Esophagus mucosa (tissue), 1 donor: ENCODE data around the gene SIL1. TPM values are rescaled to one million over a fixed set of nuclear protein-coding genes. Genes with fewer than 3 reads are reported as not detected.
"Not testable (repeated sequence)": the region's sequence is repeated elsewhere in the genome, so short reads cannot be mapped to it uniquely, and the experiment has no call there.

ENCODE experiments used
- ATAC-seq: fragments of 200-7000 bp; cut with Tn5 transposase; one replicate; pipeline ENCODE4 v1.9.1; 2020
- total RNA-seq: library from RNA; stranded (reverse); gene quantifications from one replicate; pipeline ENCODE4 v1.2.4, GENCODE V29; 2023
- donor health status: DM: yes; HTN: yes; CAD: no.

SIL1 gene
- total RNA-seq, 1 donor from 2014 or later, result 29.3 TPM

- no peak for ATAC-seq
Observed at GRCh38 chr5:139199321-139199720, 1.2 kb upstream of the SIL1 start.

GRCh38 chr5:139196296-139196956, 1.7 kb downstream of the SIL1 start:
- no peak for ATAC-seq

DNA sequence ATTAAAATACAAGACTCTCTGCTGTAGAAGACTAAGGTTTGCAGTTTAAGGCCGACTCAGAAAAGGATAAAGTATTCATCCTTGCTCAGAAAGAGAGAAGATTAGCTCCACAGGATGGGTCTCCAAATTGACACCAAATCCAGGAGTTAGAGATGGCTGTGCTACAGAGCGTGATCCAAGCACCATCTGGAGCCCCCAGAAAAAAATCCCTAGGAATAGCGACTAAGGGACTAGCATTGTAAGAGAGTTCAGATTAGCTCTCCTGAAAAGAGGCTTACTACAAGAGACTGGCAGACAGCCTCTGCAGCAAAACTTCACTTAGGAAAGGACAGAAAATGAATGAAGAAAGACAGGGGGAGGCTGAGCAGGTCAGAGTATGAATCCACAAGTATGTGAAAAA, 3.7 kb downstream of the SIL1 start:
- no peak for ATAC-seq

GRCh38 chr5:139193928-139194327, 4.2 kb downstream of the SIL1 start:
- ATAC-seq, result no peak

GRCh38 chr5:139192906-139193305, 5.3 kb downstream of the SIL1 start:
- not testable (repeated sequence) for ATAC-seq

GRCh38 chr5:139191954-139192353, 6.2 kb downstream of the SIL1 start:
- not testable (repeated sequence) for ATAC-seq

DNA sequence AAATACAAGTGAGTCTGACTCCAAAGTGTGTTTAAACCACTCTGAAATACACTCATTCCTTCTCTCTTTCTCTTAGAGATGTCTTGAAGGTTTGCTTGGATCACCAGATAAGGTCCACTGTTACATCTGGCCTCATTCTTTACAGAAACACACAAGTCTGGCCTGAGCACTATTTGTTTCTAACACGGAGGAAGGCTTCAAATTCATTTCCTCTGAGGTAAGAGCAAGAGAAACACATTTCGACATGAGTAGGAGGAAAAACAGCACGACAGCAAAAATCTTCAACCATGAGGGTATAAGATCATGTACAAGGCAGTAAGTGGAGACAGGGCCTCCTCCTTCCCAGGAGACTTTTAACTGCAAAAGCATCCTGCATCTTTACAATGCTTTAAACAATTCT, 8.0 kb downstream of the SIL1 start:
- no peak for ATAC-seq

GRCh38 chr5:139188558-139189270, 9.5 kb downstream of the SIL1 start:
- ATAC-seq, result no peak

GRCh38 chr5:139186752-139187326, 11.3 kb downstream of the SIL1 start:
- no peak for ATAC-seq

GRCh38 chr5:139186261-139186660, 11.9 kb downstream of the SIL1 start:
- no peak for ATAC-seq

GRCh38 chr5:139185589-139185988, 12.6 kb downstream of the SIL1 start:
- ATAC-seq, result no peak

DNA sequence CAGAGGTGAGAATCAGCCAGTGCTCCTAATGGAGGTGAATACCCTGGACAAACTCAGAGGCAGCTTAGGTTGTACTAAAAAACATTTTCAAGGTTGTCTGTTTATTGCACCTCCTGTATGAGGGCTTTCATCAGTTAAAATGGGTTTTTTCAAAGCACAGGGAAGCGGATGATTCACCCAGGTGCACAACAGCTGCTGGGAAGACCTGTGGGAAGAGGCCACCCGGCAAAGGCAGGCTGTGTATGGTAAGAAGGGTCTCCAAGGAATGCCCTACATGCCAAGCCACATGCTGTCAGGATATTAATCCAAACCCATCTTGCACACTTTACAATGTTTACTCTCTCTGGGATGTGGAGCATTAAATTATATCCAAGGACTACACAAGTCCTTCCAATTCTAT, 14.7 kb downstream of the SIL1 start:
- ATAC-seq, result no peak

DNA sequence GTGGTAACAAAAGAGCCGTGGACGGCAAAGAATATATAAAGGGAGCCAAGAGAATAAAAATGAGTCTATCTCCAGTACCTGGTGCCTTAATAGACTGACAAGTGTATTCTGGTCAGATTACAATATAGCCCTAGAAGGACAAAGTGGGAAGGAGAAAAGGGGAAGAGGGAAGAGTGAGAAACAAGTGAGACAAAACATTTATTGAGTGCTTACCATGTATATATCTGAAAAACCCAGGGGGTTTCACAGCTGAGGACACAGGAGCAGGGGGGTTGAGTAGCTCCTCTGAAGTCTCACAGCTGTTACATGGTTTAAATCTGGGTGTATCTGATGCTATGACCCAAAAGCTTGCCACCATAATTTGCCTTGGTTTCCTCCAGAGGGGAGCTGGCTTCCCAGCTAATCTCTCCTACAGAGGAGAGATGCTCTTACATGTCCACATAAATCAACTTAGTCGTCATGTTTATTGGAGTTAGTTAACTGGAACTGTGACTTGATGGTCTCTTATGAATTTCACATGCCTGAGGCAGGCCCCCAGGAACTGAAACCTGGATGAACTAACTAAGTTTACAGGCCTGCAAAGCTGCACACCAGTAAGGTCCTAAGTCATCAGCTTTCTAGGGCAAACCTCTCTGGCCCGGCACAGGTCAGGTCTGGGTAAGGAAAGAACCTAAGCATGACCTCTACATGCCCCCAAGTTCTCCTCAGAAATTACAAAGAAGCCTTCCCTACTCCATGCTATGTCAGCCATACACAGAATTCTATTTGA, 15.5 kb downstream of the SIL1 start:
- ATAC-seq, result no peak

DNA sequence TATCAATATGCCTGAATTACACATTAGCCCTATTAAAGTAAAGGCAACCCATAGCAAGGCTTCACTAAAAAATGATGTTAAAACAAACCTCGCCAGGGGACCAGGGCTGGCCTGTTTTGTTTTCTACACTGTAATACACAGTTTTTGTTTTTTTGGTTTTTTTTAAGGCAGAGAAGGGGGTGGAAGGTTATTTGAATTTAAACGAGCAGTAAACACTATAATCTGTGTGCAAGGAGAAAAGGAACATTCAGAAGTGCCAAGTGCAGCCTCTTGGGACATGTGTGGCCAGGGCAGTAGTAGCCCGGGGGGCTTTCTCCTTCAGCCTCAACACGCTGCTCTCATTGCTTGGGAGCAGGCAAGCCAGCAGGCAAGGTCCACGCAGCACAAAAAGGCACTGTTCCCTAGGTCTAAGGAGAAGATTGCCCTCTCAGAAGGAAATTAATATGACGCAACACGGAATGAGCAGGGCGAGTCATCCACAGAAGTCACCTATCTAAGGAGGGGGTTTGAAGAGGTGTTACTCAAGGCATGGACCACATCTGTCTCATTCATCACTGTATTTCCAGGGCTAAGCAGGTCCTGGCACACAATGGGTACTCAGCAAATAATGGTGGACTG, 16.2 kb downstream of the SIL1 start:
- peak; percentile 40 for ATAC-seq

DNA sequence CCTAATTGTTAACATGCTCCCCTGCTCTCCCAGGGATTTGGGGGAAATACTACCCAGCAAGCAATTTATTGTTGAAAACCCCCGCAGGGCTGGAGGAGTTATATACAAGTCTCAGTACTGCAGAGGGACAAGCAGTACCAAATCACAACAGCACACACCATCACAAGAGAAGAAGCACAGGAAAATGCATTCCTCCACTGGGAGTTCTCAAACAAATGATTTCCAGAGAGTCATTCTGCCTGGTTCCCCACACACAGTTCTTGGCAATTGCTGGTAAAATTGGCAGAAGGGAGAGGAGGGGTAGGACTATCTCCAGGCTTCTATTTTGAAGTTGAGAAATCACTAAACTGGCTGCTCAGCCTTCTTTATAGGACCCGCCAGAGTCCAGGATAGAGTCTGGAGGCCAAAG, 16.8 kb downstream of the SIL1 start:
- ATAC-seq, result no peak

DNA sequence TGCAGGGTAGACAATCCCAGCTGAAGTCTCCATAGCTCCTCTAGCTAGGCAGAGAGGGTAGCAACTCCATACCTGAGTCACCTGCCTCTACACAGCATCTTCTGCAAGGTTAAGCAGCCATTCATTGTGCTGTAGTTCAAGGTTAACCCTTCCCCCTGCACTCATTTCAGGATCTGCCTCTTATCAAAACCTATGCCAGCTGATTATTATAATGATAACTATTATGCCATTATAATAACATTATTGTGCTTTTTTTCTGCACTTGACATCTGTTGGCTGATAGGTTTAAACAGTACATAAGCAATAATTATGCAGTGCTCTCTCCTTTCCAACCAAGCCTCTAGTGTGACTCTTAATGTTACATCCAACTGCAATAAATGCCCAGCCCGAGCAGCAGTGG, 17.3 kb downstream of the SIL1 start:
- ATAC-seq, result no peak

- ATAC-seq, result not testable (repeated sequence)
Observed at GRCh38 chr5:139179778-139180513, 18.2 kb downstream of the SIL1 start.

GRCh38 chr5:139178935-139179334, 19.2 kb downstream of the SIL1 start:
- ATAC-seq, result no peak

GRCh38 chr5:139178589-139178917, 19.6 kb downstream of the SIL1 start:
- ATAC-seq, result no peak

DNA sequence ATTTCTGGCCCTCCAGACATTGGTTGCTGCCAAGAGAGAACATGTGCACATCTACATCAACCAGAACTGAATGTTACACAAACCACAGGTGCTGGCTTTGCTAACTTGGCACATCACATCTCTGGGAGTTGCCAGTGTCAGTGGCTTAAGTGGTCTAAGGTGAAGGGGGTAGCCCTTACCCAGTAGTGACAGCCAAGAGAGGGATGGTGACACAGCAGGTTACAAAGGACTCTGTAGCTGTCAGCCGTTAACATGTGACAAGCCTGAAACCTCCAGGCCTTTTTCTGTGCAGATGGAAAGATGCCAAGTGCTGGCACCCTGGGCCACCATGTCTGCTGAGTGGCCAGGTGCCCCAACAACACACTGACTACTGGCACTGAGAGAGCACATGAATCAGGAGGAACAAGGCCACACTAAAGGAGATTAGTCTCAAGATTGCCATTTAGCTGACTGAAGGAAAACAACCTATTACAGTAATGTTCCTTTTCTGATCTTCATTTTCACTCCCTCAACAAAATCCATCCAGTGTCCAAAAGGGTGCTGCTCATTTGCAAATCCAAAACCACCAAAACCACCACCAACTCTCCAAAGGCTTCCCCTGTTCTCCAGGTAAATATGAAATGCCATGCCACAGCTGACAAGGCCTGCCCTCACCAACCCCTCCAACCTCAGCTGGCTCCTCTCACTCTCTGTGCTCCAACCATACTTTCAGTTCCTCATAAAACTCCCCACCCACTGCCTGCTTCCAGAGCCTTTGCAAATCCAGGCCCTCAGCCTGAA, 20.2 kb downstream of the SIL1 start:
- ATAC-seq, result no peak

- not testable (repeated sequence) for ATAC-seq
Observed at GRCh38 chr5:139177281-139177680, 20.9 kb downstream of the SIL1 start.
